Activated B cell treated with CpG ODN at 0.5 μM for 24 hours (primary cell): Measurements from ENCODE around the gene GHR. TPM values are rescaled to one million over a fixed set of nuclear protein-coding genes. Genes with fewer than 3 reads are reported as not detected.

ENCODE experiments used
- ATAC-seq: fragments of 200-7000 bp; cut with Tn5 transposase; one replicate; pipeline ENCODE4 v1.10.0; 2021; ENCODE audit warnings: low read depth, mild to moderate bottlenecking, moderate library complexity
- CTCF ChIA-PET: fragments of 350-600 bp; sonication (Branson Sonifier 250); formaldehyde crosslinking; loops from one replicate; lab custom pipeline; 2021; ENCODE audit warnings: antibody characterized with exemption; lab: Charles Lee
- POLR2A ChIA-PET: fragments of 350-600 bp; sonication (Branson Sonifier 250); formaldehyde crosslinking; loops from one replicate; lab custom pipeline; 2021; ENCODE audit warnings: antibody characterized with exemption; lab: Charles Lee
- DNase-seq: peaks from one replicate; pipeline ENCODE4 v3.0.0; 2022
- H3K27ac Mint-ChIP-seq: one replicate; pipeline ENCODE4 v1.8.0; 2020; ENCODE audit warnings: mixed read lengths
- H3K27me3 Mint-ChIP-seq: one replicate; pipeline ENCODE4 v1.8.0; 2021; ENCODE audit warnings: mixed read lengths
- H3K36me3 Mint-ChIP-seq: one replicate; pipeline ENCODE4 v1.8.0; 2021; ENCODE audit warnings: low read depth, mixed read lengths
- H3K4me1 Mint-ChIP-seq: one replicate; pipeline ENCODE4 v1.8.0; 2021; ENCODE audit warnings: mixed read lengths
- H3K4me3 Mint-ChIP-seq: one replicate; pipeline ENCODE4 v1.8.0; 2020; ENCODE audit warnings: mild to moderate bottlenecking, mixed read lengths
- H3K9me3 Mint-ChIP-seq: one replicate; pipeline ENCODE4 v1.8.0; 2020; ENCODE audit warnings: mixed read lengths
- intact Hi-C: fragments of 100-400 bp; cut with micrococcal nuclease; formaldehyde crosslinking; loops from one replicate; pipeline ENCODE4 v1.15.1; 2024
- total RNA-seq: library from RNA; stranded (reverse); gene quantifications from 2 replicates; pipeline ENCODE4 v1.2.3, GENCODE V29; 2022
- TF ChIP-seq, protein P1 (sequence below): fragments of 200-600 bp; IDR thresholded peaks from one replicate; pipeline ENCODE4 v1.8.0; 2022; ENCODE audit warnings: antibody characterized with exemption, mild to moderate bottlenecking

Gene GHR
- total RNA-seq, 1 donor from 2014 or later: not detected

DNA sequence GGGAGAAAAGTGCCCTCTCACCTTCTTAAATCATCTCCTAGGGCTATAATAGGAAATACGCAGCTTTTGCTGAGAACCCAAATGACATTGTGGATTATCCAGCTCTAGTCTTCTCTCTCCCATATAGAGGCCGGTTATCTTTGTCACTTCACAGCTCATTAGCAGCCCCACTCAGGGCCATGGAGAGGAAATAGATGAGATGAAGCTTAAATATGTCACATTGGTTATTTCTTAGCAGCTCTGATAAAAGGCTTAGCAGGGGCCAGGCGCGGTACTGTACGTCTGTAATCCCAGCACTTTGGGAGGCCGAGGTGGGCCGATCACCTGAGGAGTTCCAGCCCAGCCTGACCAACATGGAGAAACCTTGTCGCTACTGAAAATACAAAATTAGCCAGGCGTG lies 90.0 kb downstream of the GHR start:
- ATAC-seq: no peak
- no peak for DNase-seq
- intact Hi-C loops: loop anchor here (10.0 kb wide), 1 partner anchor 372 kb away; no protein-coding TSS in a partner anchor
- TF ChIP-seq, protein P1, sequence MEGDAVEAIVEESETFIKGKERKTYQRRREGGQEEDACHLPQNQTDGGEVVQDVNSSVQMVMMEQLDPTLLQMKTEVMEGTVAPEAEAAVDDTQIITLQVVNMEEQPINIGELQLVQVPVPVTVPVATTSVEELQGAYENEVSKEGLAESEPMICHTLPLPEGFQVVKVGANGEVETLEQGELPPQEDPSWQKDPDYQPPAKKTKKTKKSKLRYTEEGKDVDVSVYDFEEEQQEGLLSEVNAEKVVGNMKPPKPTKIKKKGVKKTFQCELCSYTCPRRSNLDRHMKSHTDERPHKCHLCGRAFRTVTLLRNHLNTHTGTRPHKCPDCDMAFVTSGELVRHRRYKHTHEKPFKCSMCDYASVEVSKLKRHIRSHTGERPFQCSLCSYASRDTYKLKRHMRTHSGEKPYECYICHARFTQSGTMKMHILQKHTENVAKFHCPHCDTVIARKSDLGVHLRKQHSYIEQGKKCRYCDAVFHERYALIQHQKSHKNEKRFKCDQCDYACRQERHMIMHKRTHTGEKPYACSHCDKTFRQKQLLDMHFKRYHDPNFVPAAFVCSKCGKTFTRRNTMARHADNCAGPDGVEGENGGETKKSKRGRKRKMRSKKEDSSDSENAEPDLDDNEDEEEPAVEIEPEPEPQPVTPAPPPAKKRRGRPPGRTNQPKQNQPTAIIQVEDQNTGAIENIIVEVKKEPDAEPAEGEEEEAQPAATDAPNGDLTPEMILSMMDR: no peak
- no peak overlapping the region for H3K4me3 Mint-ChIP-seq
- no peak overlapping the region for H3K27ac Mint-ChIP-seq
- ChIA-PET CTCF (no interaction called here), POLR2A (no interaction called here)
- no peaks in the 10 kb centered on the region for H3K4me1 Mint-ChIP-seq
- no peaks in the 10 kb centered on the region for H3K9me3 Mint-ChIP-seq
- H3K27me3 Mint-ChIP-seq: no peaks in the 10 kb centered on the region
- no peaks in the 10 kb centered on the region for H3K36me3 Mint-ChIP-seq

DNA sequence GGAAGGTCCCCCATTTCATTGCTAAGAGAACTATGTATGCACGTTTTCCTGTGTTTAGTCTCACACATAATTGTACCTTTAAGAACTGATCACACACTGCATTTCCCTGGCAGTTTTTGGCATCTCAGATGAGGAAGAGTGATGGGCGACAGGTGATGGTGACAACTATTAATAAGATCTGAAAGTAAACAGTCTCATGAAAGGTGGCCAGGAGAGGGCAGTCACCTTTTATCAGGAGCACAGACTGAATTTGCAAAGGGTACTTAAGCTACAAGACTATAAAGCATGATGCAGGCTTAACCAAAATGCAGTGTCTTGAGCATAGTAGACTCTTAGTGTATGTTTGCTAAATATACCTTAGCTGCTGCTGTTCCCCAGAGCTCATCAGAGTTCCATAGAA lies 91.5 kb downstream of the GHR start:
- no peaks in the 10 kb centered on the region for H3K27me3 Mint-ChIP-seq
- TF ChIP-seq, protein P1: no peak
- ATAC-seq: no peak
- H3K36me3 Mint-ChIP-seq: no peaks in the 10 kb centered on the region
- H3K27ac Mint-ChIP-seq: no peak overlapping the region
- H3K4me3 Mint-ChIP-seq: no peak overlapping the region
- ChIA-PET CTCF (interaction anchor here (1.2 to 1.8 kb wide), 2 partner anchors 142 to 253 kb away, joined by 5 to 6 read pairs; no protein-coding TSS in a partner anchor), POLR2A (no interaction called here)
- DNase-seq: no peak
- H3K9me3 Mint-ChIP-seq: no peaks in the 10 kb centered on the region
- H3K4me1 Mint-ChIP-seq: no peaks in the 10 kb centered on the region
- intact Hi-C loops: loop anchor here (1.0 to 10.0 kb wide), 3 partner anchors 142 to 370 kb away; no protein-coding TSS in a partner anchor

DNA sequence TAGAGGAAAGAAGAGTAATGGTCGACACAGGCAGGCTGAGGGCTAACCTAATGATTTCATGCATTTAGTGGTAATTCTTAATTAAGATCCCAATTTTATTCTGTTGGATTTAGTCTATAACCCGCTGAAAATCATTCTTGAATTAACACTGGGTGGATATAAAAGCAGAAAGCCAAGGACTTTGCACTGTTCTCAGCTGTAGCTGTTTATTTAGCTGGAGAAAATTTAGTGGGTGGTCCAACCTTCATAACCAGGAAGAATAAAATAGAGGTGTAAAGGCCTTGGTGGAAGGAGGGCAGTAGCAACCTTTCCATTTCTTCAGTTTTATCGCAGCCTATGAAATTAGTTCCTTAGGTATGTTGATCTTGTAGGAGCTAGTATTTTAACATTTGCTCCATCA lies 92.3 kb downstream of the GHR start:
- no peak overlapping the region for H3K27ac Mint-ChIP-seq
- no peaks in the 10 kb centered on the region for H3K36me3 Mint-ChIP-seq
- intact Hi-C loops: loop anchor here (10.0 kb wide), 1 partner anchor 369 kb away; no protein-coding TSS in a partner anchor
- DNase-seq (no peak), ATAC-seq (no peak)
- no peaks in the 10 kb centered on the region for H3K9me3 Mint-ChIP-seq
- CTCF ChIA-PET: interaction anchor here (1.2 to 1.8 kb wide), 2 partner anchors 141 to 252 kb away, joined by 5 to 6 read pairs; no protein-coding TSS in a partner anchor
- H3K27me3 Mint-ChIP-seq: no peaks in the 10 kb centered on the region
- POLR2A ChIA-PET: no interaction called here
- no peak overlapping the region for H3K4me3 Mint-ChIP-seq
- TF ChIP-seq, protein P1: no peak
- no peaks in the 10 kb centered on the region for H3K4me1 Mint-ChIP-seq

- ATAC-seq: no peak
- Mint-ChIP-seq H3K4me3 (no peak overlapping the region), H3K36me3 (no peaks in the 10 kb centered on the region), H3K27me3 (no peaks in the 10 kb centered on the region), H3K27ac (no peak overlapping the region), H3K9me3 (no peaks in the 10 kb centered on the region), H3K4me1 (no peaks in the 10 kb centered on the region)
- TF ChIP-seq, protein P1: no peak
- no peak for DNase-seq
- intact Hi-C loops: loop anchor here (10.0 kb wide), 1 partner anchor 368 kb away; no protein-coding TSS in a partner anchor
- ChIA-PET POLR2A (no interaction called here), CTCF (no interaction called here)
These were observed 93.2 kb downstream of the GHR start for GRCh38 chr5:42516282-42517042.

DNA sequence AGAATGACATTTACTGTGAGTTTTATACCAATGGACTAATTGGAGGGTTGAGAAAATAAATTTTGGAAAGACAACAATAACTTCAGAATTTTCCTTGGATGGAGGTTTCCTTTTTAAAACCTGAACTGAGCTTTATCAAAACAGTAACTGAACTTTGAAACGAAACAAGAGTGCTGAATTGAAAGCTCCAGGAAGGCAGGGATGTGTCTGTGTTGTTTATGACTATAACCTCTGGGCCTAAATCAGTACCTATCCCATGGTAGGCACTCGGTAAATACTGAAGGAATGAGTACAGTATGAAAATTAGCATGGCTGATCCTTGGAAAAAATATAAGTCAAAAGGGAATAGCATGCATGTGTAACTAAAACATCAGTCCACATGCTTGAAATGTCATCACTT lies 93.9 kb downstream of the GHR start:
- H3K27ac Mint-ChIP-seq: no peak overlapping the region
- no peak overlapping the region for H3K4me3 Mint-ChIP-seq
- DNase-seq (no peak), ATAC-seq (no peak)
- no peaks in the 10 kb centered on the region for H3K4me1 Mint-ChIP-seq
- TF ChIP-seq, protein P1: no peak
- no peaks in the 10 kb centered on the region for H3K9me3 Mint-ChIP-seq
- CTCF ChIA-PET: no interaction called here
- intact Hi-C loops: loop anchor here (10.0 kb wide), 1 partner anchor 368 kb away; no protein-coding TSS in a partner anchor
- H3K27me3 Mint-ChIP-seq: no peaks in the 10 kb centered on the region
- POLR2A ChIA-PET: no interaction called here
- no peaks in the 10 kb centered on the region for H3K36me3 Mint-ChIP-seq
